Endothelial cell (in vitro differentiated cells): ENCODE data around the gene TGFB1I1. TPM values are rescaled to one million over a fixed set of nuclear protein-coding genes. Genes with fewer than 3 reads are reported as not detected.
"Not testable (repeated sequence)": the region's sequence is repeated elsewhere in the genome, so short reads cannot be mapped to it uniquely, and the experiment has no call there.

Source experiments
- DNase-seq: peaks from one replicate; pipeline ENCODE4 v3.0.0; 2021; ENCODE audit warnings: low spot score
- H3K27ac Mint-ChIP-seq: one replicate; pipeline ENCODE4 v1.8.0; 2021; ENCODE audit warnings: mixed read lengths, inconsistent platforms; ENCODE audit not compliant: unreplicated experiment
- H3K27me3 Mint-ChIP-seq: one replicate; pipeline ENCODE4 v1.8.0; 2021; ENCODE audit warnings: mild to moderate bottlenecking, moderate library complexity, mixed read lengths, inconsistent platforms; ENCODE audit not compliant: unreplicated experiment
- H3K36me3 Mint-ChIP-seq: one replicate; pipeline ENCODE4 v1.8.0; 2021; ENCODE audit warnings: mild to moderate bottlenecking, low read depth, mixed read lengths, inconsistent platforms; ENCODE audit not compliant: unreplicated experiment
- H3K4me1 Mint-ChIP-seq: one replicate; pipeline ENCODE4 v1.8.0; 2021; ENCODE audit warnings: mild to moderate bottlenecking, mixed read lengths, inconsistent platforms; ENCODE audit not compliant: unreplicated experiment
- H3K4me3 Mint-ChIP-seq: one replicate; pipeline ENCODE4 v1.8.0; 2021; ENCODE audit warnings: mild to moderate bottlenecking, mixed read lengths, inconsistent platforms; ENCODE audit not compliant: unreplicated experiment
- H3K9me3 Mint-ChIP-seq: one replicate; pipeline ENCODE4 v1.8.0; 2021; ENCODE audit warnings: mixed read lengths, inconsistent platforms; ENCODE audit not compliant: unreplicated experiment
- CTCF ChIP-seq: fragments of 200-600 bp; sonication (generic); IDR thresholded peaks from one replicate; pipeline ENCODE4 v1.5.0; 2021; ENCODE audit warnings: antibody characterized with exemption; ENCODE audit not compliant: unreplicated experiment
- total RNA-seq: library from RNA; stranded (reverse); fragmentation: NEBNext Ultra II Directional; extraction: Animal tissue kit (Norgen Biotek cat#: 25700); gene quantifications from one replicate; pipeline ENCODE4 v1.2.1, GENCODE V29; 2021; ENCODE audit not compliant: unreplicated experiment

The TGFB1I1 gene
- total RNA-seq, 1 donor from 2014 or later, result 42.5 TPM

DNA sequence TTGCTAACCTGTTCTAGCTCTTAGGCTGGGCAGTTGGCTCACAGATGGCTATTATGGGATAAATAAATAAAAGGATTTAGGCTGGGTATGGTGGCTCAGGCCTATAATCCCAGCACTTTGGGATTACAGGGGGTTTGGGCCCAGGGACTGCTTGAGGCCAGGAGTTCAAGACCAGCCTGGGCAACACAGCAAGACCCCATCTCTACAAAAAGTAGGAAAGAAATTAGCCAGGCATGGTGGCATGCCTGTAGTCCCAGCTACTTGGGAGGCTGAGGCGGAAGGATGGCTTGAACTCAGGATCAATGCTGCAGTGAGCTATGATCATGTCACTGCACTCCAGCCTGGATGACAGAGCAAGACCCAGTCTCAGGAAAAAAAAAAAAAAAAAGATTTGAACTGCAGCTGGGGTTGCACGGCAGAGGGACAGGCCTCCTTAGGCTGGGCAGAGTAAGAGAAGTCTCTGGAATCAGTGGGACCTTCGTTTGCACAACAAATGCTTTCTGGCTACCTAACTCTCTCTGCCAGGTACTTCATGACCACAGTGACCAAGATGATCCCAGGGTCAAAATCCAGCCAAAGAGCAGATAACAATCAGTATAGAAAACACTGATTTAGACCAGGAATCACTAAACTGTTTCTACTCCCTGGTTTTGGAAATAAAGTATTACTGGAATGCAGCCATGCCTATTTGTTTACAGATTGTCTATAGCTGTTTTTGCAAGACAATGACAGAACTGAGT is 29.4 kb downstream of the TGFB1I1 start:
- peaks cover 22% of the 10 kb centered on the region for H3K4me1 Mint-ChIP-seq
- no peak for TF ChIP-seq CTCF
- no peak overlapping the region for H3K4me3 Mint-ChIP-seq
- no peaks in the 10 kb centered on the region for H3K9me3 Mint-ChIP-seq
- H3K36me3 Mint-ChIP-seq, result peaks cover 19% of the 10 kb centered on the region
- no peak overlapping the region for H3K27ac Mint-ChIP-seq
- H3K27me3 Mint-ChIP-seq, result no peaks in the 10 kb centered on the region
- no peak for DNase-seq

GRCh38 chr16:31501966-31502348 is 30.0 kb downstream of the TGFB1I1 start:
- H3K36me3 Mint-ChIP-seq, result peaks cover 19% of the 10 kb centered on the region
- no peaks in the 10 kb centered on the region for H3K9me3 Mint-ChIP-seq
- peaks cover 22% of the 10 kb centered on the region for H3K4me1 Mint-ChIP-seq
- TF ChIP-seq CTCF, result no peak
- no peaks in the 10 kb centered on the region for H3K27me3 Mint-ChIP-seq
- no peak overlapping the region for H3K27ac Mint-ChIP-seq
- no peak overlapping the region for H3K4me3 Mint-ChIP-seq
- no peak for DNase-seq

DNA sequence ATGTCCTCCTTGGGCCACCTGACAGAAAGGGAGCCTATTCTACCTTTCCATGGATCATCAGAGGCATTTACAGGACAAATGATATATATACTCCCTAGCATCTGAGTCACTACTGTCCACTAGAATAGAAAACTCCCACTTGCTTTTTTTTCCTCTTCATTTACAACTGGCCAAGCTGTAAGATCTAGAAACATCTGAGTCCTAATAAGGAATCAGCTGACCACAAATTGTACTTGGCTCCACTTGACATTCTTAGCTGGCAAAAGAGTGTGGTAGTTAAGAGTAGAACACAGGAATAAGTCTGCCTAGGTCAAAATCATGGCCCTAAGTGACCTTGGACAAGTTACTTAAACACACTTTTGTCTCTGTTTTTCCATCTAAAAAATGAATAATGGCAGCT is 31.0 kb downstream of the TGFB1I1 start:
- H3K36me3 Mint-ChIP-seq, result peaks cover 9% of the 10 kb centered on the region
- no peaks in the 10 kb centered on the region for H3K27me3 Mint-ChIP-seq
- H3K4me3 Mint-ChIP-seq, result no peak overlapping the region
- no peak overlapping the region for H3K27ac Mint-ChIP-seq
- no peaks in the 10 kb centered on the region for H3K9me3 Mint-ChIP-seq
- H3K4me1 Mint-ChIP-seq, result peaks cover 29% of the 10 kb centered on the region
- no peak for DNase-seq
- TF ChIP-seq CTCF, result no peak

GRCh38 chr16:31503555-31503954 is 31.6 kb downstream of the TGFB1I1 start:
- H3K9me3 Mint-ChIP-seq, H3K27me3 Mint-ChIP-seq, H3K27ac Mint-ChIP-seq, H3K4me3 Mint-ChIP-seq, DNase-seq, H3K36me3 Mint-ChIP-seq: not testable (repeated sequence)
- H3K4me1 Mint-ChIP-seq, result peaks cover 29% of the 10 kb centered on the region

DNA sequence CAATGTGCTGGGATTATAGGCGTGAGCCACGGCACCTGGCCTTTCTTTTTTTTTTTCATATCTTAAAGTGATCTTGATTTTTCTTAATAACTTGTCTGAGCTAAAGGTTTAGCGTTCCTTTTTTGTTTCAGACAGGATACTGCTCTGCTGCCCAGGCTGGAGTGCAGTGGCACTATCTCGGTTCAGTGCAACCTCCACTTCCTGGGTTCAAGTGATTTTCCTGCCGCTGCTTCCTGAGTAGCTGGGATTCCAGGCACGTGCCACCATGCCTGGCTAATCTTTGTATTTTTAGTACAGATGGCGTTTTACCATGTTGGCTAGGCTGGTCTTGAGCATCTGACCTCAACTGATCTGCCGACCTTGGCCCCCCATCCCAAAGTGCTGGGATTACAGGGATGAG is 32.2 kb downstream of the TGFB1I1 start:
- Mint-ChIP-seq H3K27ac (no peak overlapping the region), H3K27me3 (peaks cover 6% of the 10 kb centered on the region), H3K36me3 (no peaks in the 10 kb centered on the region), H3K4me3 (no peak overlapping the region), H3K4me1 (peaks cover 35% of the 10 kb centered on the region), H3K9me3 (no peaks in the 10 kb centered on the region)
- no peak for DNase-seq
- TF ChIP-seq CTCF, result no peak
